ENCODE results near the gene RAB4B. TPM values are rescaled to one million over a fixed set of nuclear protein-coding genes. Genes with fewer than 3 reads are reported as not detected.

Gene RAB4B
- total RNA-seq, 1 donor from 2014 or later: 29.2 TPM

DNA sequence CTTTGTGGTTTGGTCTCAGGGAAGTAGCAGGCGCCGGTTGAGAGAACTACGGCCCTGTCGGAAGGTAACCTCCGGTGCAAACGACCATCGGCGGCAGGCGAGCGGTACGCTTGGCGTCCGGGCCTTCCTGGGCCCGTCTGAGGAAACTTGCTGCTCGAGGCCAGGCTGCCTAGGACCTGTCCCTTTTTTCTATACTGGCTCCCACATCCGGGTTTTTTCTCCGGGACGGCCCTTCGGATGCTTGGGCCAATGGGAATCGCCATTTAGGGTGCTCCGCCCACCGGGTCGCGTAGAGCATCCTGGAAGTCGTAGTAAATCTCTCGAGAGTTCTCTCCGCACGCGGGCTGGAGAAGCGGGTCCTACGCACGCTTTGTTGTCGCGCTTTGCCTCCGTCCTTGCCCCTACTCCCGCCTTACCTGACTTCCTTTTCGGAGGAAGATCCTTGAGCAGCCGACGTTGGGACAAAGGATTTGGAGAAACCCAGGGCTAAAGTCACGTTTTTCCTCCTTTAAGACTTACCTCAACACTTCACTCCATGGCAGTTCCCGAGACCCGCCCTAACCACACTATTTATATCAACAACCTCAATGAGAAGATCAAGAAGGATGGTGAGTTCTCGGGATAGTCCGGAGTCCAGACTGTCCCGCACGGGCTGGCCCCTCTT lies 27.0 kb upstream of the RAB4B start, which contains the start of gene SNRPA:
TSS of gene SNRPA (plus strand) at position 330 of the 664 bp plus-strand sequence. CDS start at position 536, 206 bp downstream.
- Mint-ChIP-seq H3K9me3 (ENCODE audit: unreplicated experiment) (no peaks in the 10 kb centered on the region), H3K27me3 (ENCODE audit: unreplicated experiment) (peaks cover 24% of the 10 kb centered on the region), H3K27ac (ENCODE audit: unreplicated experiment) (peak within 1 kb of the TSS; percentile 99), H3K36me3 (ENCODE audit: low read depth, unreplicated experiment) (peaks cover 24% of the 10 kb centered on the region), H3K4me1 (ENCODE audit: unreplicated experiment) (peaks cover 50% of the 10 kb centered on the region), H3K4me3 (ENCODE audit: unreplicated experiment) (peak within 1 kb of the TSS; percentile 99)
- peak; percentile 93 for DNase-seq (ENCODE audit: low spot score)
- TF ChIP-seq, protein P1, sequence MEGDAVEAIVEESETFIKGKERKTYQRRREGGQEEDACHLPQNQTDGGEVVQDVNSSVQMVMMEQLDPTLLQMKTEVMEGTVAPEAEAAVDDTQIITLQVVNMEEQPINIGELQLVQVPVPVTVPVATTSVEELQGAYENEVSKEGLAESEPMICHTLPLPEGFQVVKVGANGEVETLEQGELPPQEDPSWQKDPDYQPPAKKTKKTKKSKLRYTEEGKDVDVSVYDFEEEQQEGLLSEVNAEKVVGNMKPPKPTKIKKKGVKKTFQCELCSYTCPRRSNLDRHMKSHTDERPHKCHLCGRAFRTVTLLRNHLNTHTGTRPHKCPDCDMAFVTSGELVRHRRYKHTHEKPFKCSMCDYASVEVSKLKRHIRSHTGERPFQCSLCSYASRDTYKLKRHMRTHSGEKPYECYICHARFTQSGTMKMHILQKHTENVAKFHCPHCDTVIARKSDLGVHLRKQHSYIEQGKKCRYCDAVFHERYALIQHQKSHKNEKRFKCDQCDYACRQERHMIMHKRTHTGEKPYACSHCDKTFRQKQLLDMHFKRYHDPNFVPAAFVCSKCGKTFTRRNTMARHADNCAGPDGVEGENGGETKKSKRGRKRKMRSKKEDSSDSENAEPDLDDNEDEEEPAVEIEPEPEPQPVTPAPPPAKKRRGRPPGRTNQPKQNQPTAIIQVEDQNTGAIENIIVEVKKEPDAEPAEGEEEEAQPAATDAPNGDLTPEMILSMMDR (IDR thresholded peaks at IDR 0.05; ENCODE audit: unreplicated experiment): no peak

DNA sequence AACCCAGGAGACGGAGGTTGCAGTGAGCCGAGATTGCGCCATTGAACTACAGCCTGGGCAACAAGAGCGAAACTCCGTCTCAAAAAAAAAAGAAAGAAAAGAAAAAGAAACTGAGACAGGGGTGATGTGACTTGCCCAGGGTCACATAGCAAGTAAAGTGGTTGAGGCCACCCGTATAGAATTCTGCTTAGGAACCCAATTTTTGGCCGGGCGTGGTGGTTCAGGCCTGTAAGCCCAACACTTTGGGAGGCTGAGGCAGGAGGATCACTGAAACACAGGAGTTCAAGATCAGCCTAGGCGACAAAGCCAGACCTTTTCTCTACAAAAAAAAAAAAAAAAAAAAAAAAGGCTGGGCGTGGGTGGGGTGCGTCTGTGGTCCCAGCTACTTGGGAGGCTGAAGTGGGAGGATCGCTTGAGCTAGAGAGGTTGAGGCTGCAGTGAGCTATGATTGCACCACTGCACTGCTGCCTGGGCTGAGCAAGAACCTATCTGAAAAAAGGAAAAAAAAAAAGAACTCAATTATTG lies 25.7 kb upstream of the RAB4B start:
- peaks cover 30% of the 10 kb centered on the region for H3K36me3 Mint-ChIP-seq (ENCODE audit: low read depth, unreplicated experiment)

DNA sequence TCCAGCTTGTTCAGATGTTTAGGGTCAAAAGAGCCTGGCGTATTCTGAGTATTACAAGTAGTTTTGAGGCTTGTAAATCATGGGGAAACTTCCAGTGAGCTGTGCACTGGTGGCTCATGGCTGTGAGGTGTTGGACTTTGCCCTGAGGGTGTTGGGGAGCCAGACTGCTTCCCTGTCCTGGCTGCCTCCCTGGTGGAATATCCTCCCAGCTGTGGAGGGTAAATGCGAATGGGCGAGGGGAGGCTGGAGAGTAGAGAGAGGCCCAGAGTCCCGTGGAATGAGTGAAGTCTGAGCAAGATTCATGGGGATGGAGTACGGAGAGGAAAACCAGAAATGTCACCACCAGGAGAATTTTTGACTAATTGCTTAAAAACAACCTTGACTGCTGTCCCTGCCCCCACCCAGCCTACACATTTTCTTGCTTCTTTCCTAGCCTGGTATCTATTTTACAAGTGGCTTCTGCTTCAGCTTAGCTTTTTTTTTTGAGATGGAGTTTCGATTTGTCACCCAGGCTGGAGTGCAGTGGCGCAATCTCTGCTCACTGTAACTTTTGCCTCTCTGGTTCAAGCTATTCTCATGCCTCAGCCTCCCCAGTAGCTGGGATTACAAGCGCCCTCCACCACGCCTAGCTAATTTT lies 23.3 kb upstream of the RAB4B start:
- peaks cover 20% of the 10 kb centered on the region for H3K27me3 Mint-ChIP-seq (ENCODE audit: unreplicated experiment)
- DNase-seq (ENCODE audit: low spot score): no peak
- peak overlapping the region; percentile 80 for H3K27ac Mint-ChIP-seq (ENCODE audit: unreplicated experiment)
- no peaks in the 10 kb centered on the region for H3K9me3 Mint-ChIP-seq (ENCODE audit: unreplicated experiment)
- peak overlapping the region; percentile 62 for H3K4me3 Mint-ChIP-seq (ENCODE audit: unreplicated experiment)
- H3K4me1 Mint-ChIP-seq (ENCODE audit: unreplicated experiment): peaks cover 63% of the 10 kb centered on the region
- TF ChIP-seq, protein P1 (IDR thresholded peaks at IDR 0.05; ENCODE audit: unreplicated experiment): no peak
- H3K36me3 Mint-ChIP-seq (ENCODE audit: low read depth, unreplicated experiment): peaks cover 37% of the 10 kb centered on the region

More for the DNA sequence above, 25.7 kb upstream of the RAB4B start:
- TF ChIP-seq, protein P1 (IDR thresholded peaks at IDR 0.05; ENCODE audit: unreplicated experiment): no peak
- Mint-ChIP-seq H3K27me3 (ENCODE audit: unreplicated experiment) (peaks cover 22% of the 10 kb centered on the region), H3K27ac (ENCODE audit: unreplicated experiment) (peak overlapping the region; percentile 99), H3K4me1 (ENCODE audit: unreplicated experiment) (peaks cover 63% of the 10 kb centered on the region), H3K4me3 (ENCODE audit: unreplicated experiment) (peak overlapping the region; percentile 99), H3K9me3 (ENCODE audit: unreplicated experiment) (no peaks in the 10 kb centered on the region)
- DNase-seq (ENCODE audit: low spot score): no peak

DNA sequence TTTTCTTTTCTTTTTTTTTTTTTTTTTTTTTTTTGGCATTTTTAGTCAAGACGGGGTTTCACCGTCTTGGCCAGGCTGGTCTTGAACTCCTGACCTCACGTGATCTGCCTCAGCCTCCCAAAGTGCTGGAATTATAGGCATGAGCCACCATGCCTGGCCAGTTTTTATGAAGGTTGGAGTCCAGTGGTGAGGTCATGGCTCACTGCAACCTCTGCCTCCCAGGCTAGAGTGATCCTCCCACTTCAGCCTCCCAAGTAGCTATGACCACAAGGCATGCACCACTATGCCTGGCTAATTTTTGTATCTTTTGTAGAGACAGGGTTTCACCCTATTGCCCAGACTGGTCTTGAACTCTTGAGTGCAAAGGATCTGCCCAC lies 22.8 kb upstream of the RAB4B start:
- peaks cover 18% of the 10 kb centered on the region for H3K27me3 Mint-ChIP-seq (ENCODE audit: unreplicated experiment)
- H3K4me1 Mint-ChIP-seq (ENCODE audit: unreplicated experiment): peaks cover 62% of the 10 kb centered on the region
- H3K4me3 Mint-ChIP-seq (ENCODE audit: unreplicated experiment): no peak overlapping the region
- H3K27ac Mint-ChIP-seq (ENCODE audit: unreplicated experiment): no peak overlapping the region
- no peak for DNase-seq (ENCODE audit: low spot score)
- no peaks in the 10 kb centered on the region for H3K9me3 Mint-ChIP-seq (ENCODE audit: unreplicated experiment)
- TF ChIP-seq, protein P1 (IDR thresholded peaks at IDR 0.05; ENCODE audit: unreplicated experiment): no peak
- peaks cover 40% of the 10 kb centered on the region for H3K36me3 Mint-ChIP-seq (ENCODE audit: low read depth, unreplicated experiment)

DNA sequence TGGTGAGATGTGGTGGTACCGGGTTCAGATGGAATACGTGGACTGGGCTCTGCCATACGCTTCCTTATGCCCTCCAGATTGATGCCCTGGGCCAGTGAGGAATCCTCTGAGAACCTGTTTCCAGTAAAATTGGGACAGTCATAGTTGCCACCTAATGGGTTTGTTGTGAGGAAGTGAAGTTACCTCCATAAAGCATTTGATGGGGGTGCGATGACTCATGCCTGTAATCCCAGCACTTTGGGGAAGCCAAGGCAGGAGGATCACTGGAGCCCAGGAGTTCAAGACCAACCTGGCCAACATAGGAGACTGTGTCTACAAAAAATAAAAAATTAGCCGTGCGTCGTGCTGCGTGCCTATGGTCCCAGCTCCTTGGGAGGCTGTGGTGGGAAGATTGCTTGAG lies 22.3 kb upstream of the RAB4B start:
- DNase-seq (ENCODE audit: low spot score): no peak
- peaks cover 64% of the 10 kb centered on the region for H3K4me1 Mint-ChIP-seq (ENCODE audit: unreplicated experiment)
- no peaks in the 10 kb centered on the region for H3K9me3 Mint-ChIP-seq (ENCODE audit: unreplicated experiment)
- H3K27ac Mint-ChIP-seq (ENCODE audit: unreplicated experiment): peak overlapping the region; percentile 36
- TF ChIP-seq, protein P1 (IDR thresholded peaks at IDR 0.05; ENCODE audit: unreplicated experiment): no peak
- peaks cover 18% of the 10 kb centered on the region for H3K27me3 Mint-ChIP-seq (ENCODE audit: unreplicated experiment)
- peaks cover 45% of the 10 kb centered on the region for H3K36me3 Mint-ChIP-seq (ENCODE audit: low read depth, unreplicated experiment)
- H3K4me3 Mint-ChIP-seq (ENCODE audit: unreplicated experiment): peak overlapping the region; percentile 42
